Pancreas (tissue), 10 donors: ENCODE data around the gene TMED5. TPM values are rescaled to one million over a fixed set of nuclear protein-coding genes. Genes with fewer than 3 reads are reported as not detected.

Source experiments
- ATAC-seq, 4 donors: fragments of 200-7000 bp; cut with Tn5 transposase; one replicate each; pipeline versions ENCODE4 v1.8.0 to v1.9.1; 2020; ENCODE audit warnings: mild to moderate bottlenecking in 4 of 4, moderate library complexity in 4 of 4
- DNase-seq, 6 donors: peaks; one replicate each; pipeline ENCODE4 v3.0.0-alpha.2; 2020
- FAIRE-seq: peaks from 2 replicates; lab custom pipeline; 2012; peaks lifted over from hg19 to GRCh38; lab: Jason Lieb, UNC
- H3K27ac ChIP-seq, 4 donors: fragments of 200-600 bp; sonication (generic); 1 replicate in 3 of 4; 2 replicates in 1 of 4; pipeline versions ENCODE4 v1.5.0 to v1.8.0; 2020
- H3K27me3 ChIP-seq, 4 donors: fragments of 200-600 bp; one replicate each; pipeline ENCODE4 v1.8.0; 2021
- H3K36me3 ChIP-seq, 3 donors: fragments of 200-600 bp; sonication (generic) in 1 of 3; one replicate each; pipeline versions ENCODE4 v1.5.0 to v1.8.0; 2020 to 2021
- H3K4me1 ChIP-seq, 3 donors: fragments of 200-600 bp; one replicate each; pipeline ENCODE4 v1.8.0; 2021
- H3K4me3 ChIP-seq, 4 donors: fragments of 200-600 bp; sonication (generic) in 2 of 4; one replicate each; pipeline versions ENCODE4 v1.5.0 to v1.8.0; 2020 to 2021
- H3K9me3 ChIP-seq, 4 donors: fragments of 200-600 bp; one replicate each; pipeline ENCODE4 v1.8.0; 2021
- WGBS, 2 donors: extraction: QIAGEN DNeasy Blood & Tissue Kit; methylation state at CpG; one replicate each; pipeline ENCODE4 v1.1.7; 2013; 5-methylcytosine and 5-hydroxymethylcytosine counted together
- intact Hi-C, 3 donors: fragments of 100-400 bp; cut with DNase I; formaldehyde crosslinking; loops; one replicate each; pipeline versions ENCODE4 v1.11.1 to v1.14.2; 2022
- polyA plus RNA-seq, 2 donors: library from polyadenylated mRNA; stranded (reverse); fragments of 200-250 nt; gene quantifications; one replicate each; pipeline ENCODE4 v1.2.3, GENCODE V29; 2013
- total RNA-seq, 6 donors: library from RNA; stranded (reverse); fragmentation: NEBNext Ultra II Directional in 4 of 6; extraction: Animal tissue kit (Norgen Biotek cat#: 25700) in 4 of 6; gene quantifications; one replicate each; pipeline versions ENCODE4 v1.2.1 to v1.2.4, GENCODE V29; 2021 to 2023
- TF ChIP-seq, protein P1 (sequence below), 4 donors: fragments of 200-600 bp; sonication (generic) in 3 of 4; IDR thresholded peaks; one replicate each; pipeline versions ENCODE4 v1.5.0 to v1.8.0; 2021; ENCODE audit warnings: antibody characterized with exemption in 4 of 4
- donor health status: healthy with polysubstance abuse.
- donor health status: DM: no; HTN: no; CAD: no; lungs with moderate emphysema.
- donor health status: DM: no; HTN: no; CAD: no.
- donor health status: control.
- donor health status: control.
- donor health status: Bipolar disorder and iron deficiency.
- donor health status: DM: yes; HTN: yes; CAD: no.
- donor health status: DM: no; HTN: no; CAD: no.
- donor health status: DM: no; HTN: no; CAD: no.
- donor health status: DM: yes; HTN: yes; CAD: no.

Gene TMED5
- total and polyA plus RNA-seq, 8 donors, result 4.3 to 29.0 (median 17.9) TPM

DNA sequence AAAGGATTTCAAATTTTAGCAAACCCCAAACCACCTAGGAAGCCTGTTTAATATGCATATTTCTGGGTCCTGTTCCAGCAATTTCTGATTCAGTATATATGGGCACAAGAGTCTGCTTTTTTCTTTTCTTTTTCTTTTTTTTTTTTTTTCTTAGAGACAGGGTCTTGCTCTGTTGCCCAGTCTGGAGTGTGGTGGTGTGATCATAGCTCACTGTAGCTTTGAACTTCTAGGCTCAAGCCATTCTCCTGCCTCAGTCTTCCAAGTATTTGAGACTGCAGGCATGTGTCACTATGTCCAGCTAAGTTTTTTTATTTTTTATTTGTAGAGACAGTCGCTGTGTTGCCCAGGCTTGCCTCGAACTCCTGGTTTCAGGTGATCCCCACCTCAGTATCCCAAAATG, 35.1 kb upstream of the TMED5 start:
- no peak for ATAC-seq
- FAIRE-seq, result no peak
- WGBS, 2 donors, result 96 to 98% methylated on average over 2 of the region's 2 CpGs

DNA sequence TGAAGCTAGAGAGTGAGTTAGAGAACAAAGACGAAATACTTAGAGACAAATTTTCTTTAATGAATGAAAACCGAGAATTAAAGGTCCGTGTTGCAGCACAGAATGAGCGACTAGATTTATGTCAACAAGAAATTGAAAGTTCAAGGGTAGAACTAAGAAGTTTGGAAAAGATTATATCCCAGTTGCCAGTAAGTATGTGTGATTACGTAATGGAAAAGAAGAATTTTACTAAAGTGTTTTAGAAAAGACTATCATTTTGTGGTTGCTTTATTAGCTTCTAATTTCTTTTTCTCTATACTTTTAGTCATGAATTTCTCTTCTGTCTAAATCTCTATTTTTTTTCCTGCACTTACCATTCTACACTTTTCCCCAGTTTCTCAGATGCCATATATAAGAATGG, 27.0 kb upstream of the TMED5 start:
- TF ChIP-seq, protein P1, sequence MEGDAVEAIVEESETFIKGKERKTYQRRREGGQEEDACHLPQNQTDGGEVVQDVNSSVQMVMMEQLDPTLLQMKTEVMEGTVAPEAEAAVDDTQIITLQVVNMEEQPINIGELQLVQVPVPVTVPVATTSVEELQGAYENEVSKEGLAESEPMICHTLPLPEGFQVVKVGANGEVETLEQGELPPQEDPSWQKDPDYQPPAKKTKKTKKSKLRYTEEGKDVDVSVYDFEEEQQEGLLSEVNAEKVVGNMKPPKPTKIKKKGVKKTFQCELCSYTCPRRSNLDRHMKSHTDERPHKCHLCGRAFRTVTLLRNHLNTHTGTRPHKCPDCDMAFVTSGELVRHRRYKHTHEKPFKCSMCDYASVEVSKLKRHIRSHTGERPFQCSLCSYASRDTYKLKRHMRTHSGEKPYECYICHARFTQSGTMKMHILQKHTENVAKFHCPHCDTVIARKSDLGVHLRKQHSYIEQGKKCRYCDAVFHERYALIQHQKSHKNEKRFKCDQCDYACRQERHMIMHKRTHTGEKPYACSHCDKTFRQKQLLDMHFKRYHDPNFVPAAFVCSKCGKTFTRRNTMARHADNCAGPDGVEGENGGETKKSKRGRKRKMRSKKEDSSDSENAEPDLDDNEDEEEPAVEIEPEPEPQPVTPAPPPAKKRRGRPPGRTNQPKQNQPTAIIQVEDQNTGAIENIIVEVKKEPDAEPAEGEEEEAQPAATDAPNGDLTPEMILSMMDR (IDR thresholded peaks at IDR 0.05), result no peak
- FAIRE-seq (no peak), ATAC-seq (no peak), DNase-seq (no peak)
- Histone ChIP-seq H3K9me3 (no peaks in the 10 kb centered on the region), H3K4me1 (no peaks in the 10 kb centered on the region), H3K27me3 (no peaks in the 10 kb centered on the region), H3K4me3 (no peak overlapping the region), H3K27ac (no peak overlapping the region), H3K36me3 (no peaks in the 10 kb centered on the region)
- intact Hi-C loops, result no loop called here
- 74 to 83% methylated on average over 5 of the region's 5 CpGs for WGBS, 2 donors

More for the DNA sequence above, 35.1 kb upstream of the TMED5 start:
- no peak for DNase-seq
- Histone ChIP-seq H3K4me1 (no peaks in the 10 kb centered on the region), H3K36me3 (no peaks in the 10 kb centered on the region), H3K27me3 (no peaks in the 10 kb centered on the region), H3K9me3 (no peaks in the 10 kb centered on the region), H3K4me3 (no peak overlapping the region), H3K27ac (no peak overlapping the region)
- TF ChIP-seq, protein P1 (IDR thresholded peaks at IDR 0.05), result no peak
- intact Hi-C loops, result no loop called here

DNA sequence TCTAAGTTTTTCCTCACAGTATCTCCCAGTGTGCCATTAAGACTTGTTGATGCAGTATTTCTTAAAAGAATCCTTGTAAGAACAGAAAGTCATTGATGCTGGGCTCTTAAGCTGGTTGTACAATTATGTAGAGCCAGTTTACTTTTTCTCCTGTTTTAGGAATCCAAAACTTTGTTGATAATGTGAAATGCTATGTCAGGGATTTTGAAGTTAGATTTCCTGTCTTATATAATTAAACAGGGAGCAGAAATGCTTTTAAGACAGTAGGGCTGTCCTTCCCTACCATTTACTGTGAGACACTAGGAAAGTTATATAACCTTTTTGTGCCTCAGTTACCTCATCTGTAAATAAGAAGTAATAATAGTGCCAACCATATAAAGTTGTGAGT, 26.3 kb upstream of the TMED5 start:
- intact Hi-C loops, result no loop called here
- Histone ChIP-seq H3K27me3 (no peaks in the 10 kb centered on the region), H3K36me3 (no peaks in the 10 kb centered on the region), H3K4me3 (no peak overlapping the region), H3K9me3 (no peaks in the 10 kb centered on the region), H3K27ac (no peak overlapping the region), H3K4me1 (no peaks in the 10 kb centered on the region)
- TF ChIP-seq, protein P1 (IDR thresholded peaks at IDR 0.05), result no peak
- FAIRE-seq (no peak), ATAC-seq (no peak), DNase-seq (no peak)

DNA sequence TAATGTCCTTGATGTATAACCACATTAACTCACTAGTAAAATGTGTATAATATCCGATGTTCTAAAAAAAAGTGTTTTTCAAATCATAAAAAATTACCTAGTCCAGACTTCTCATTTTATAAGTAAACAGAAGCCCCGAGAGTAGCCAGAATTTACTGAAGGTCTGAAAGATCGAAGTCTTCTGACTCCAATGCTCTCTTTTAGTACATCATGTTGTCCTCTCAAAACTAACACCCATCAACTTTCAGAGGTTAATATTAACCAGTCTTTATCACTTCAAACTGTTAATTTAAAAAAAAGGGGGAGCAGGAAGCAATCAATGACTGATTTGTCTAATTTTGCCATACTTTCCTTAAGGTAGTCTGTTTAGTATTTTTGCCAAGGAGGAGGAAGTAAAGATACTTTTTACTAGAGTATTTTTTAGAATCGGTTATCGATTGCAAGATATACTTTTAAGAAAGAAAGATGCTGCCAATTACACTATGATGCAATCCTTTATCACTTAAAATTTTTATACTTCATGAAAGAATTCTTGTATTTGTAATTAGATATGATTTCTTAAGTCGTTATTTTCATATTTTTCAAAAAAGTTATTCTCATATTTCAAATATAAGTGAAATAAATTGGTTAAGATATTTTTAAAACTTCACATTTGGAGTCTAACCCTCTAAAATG, 25.8 kb upstream of the TMED5 start:
- FAIRE-seq, result no peak
- ATAC-seq, result no peak
- H3K27ac ChIP-seq, result no peak overlapping the region

DNA sequence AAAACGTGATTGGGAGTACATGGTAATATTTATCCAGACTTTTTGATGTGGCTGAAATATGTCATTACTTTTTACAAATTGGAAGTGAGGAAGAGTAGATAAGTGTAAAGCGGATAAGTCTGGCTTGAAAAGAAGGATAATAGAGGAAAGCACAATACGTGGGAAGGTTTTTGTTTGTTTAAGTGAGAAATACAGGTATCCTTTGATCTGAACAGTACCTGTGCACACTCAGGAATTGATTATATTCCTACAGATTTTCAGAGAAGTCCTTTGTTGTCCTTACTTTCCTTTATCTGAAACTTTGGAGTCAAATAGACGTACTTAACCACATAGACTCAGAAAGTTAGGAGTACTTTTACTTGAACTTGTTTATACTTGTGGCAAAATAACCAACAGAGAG, 20.5 kb upstream of the TMED5 start:
- TF ChIP-seq, protein P1 (IDR thresholded peaks at IDR 0.05), result no peak
- intact Hi-C loops, result no loop called here
- Histone ChIP-seq H3K9me3 (no peaks in the 10 kb centered on the region), H3K27ac (no peak overlapping the region), H3K27me3 (no peaks in the 10 kb centered on the region), H3K4me3 (no peak overlapping the region), H3K36me3 (no peaks in the 10 kb centered on the region), H3K4me1 (no peaks in the 10 kb centered on the region)
- DNase-seq (no peak), ATAC-seq (no peak), FAIRE-seq (no peak)
- 63 to 64% methylated on average over 4 of the region's 4 CpGs for WGBS, 2 donors

More for the DNA sequence above, 25.8 kb upstream of the TMED5 start:
- WGBS, 2 donors, result 61 to 70% methylated on average over 6 of the region's 6 CpGs
- Histone ChIP-seq H3K36me3 (no peaks in the 10 kb centered on the region), H3K9me3 (no peaks in the 10 kb centered on the region), H3K27me3 (no peaks in the 10 kb centered on the region), H3K4me3 (no peak overlapping the region), H3K4me1 (no peaks in the 10 kb centered on the region)
- TF ChIP-seq, protein P1 (IDR thresholded peaks at IDR 0.05), result no peak
- intact Hi-C loops, result no loop called here
- no peak for DNase-seq
